SK-N-SH treated with all-trans-retinoic acid at 6 μM for 48 hours (cell line): ENCODE measurements around the gene NHSL2.

ENCODE experiments used
- ARNTL ChIP-seq: fragments of 450-650 bp; formaldehyde crosslinking; IDR thresholded peaks from 2 replicates; pipeline ENCODE4 v1.5.0; 2020; ENCODE audit warnings: low read depth, mild to moderate bottlenecking, moderate library complexity, borderline replicate concordance
- CREB5 ChIP-seq: fragments of 250-450 bp; sonication (Bioruptor Pico); IDR thresholded peaks from 2 replicates; pipeline ENCODE4 v1.5.1; 2020; ENCODE audit warnings: low read depth, mild to moderate bottlenecking, moderate library complexity
- GLIS3 ChIP-seq: fragments of 250-450 bp; sonication (Bioruptor Pico); IDR thresholded peaks from 2 replicates; pipeline ENCODE4 v1.5.0; 2020; ENCODE audit warnings: mild to moderate bottlenecking, moderate library complexity
- ISL1 ChIP-seq: fragments of 250-450 bp; sonication (Bioruptor Pico); IDR thresholded peaks from 2 replicates; pipeline ENCODE4 v2.1.2; 2022; ENCODE audit warnings: mild to moderate bottlenecking, moderate library complexity
- PATZ1 ChIP-seq: fragments of 250-450 bp; sonication (Bioruptor Pico); IDR thresholded peaks from 2 replicates; pipeline ENCODE4 v1.8.0; 2020; ENCODE audit warnings: mild to moderate bottlenecking, moderate library complexity, borderline replicate concordance
- POU6F1 ChIP-seq: fragments of 250-450 bp; sonication (Bioruptor Pico); IDR thresholded peaks from 2 replicates; pipeline ENCODE4 v1.8.0; 2021; ENCODE audit warnings: low read depth, mild to moderate bottlenecking, moderate library complexity, borderline replicate concordance
- PPARA ChIP-seq: fragments of 250-450 bp; sonication (Bioruptor Pico); IDR thresholded peaks from 2 replicates; pipeline ENCODE4 v1.5.0; 2020; ENCODE audit warnings: mild to moderate bottlenecking, borderline replicate concordance
- TCF4 ChIP-seq: fragments of 250-450 bp; sonication (Bioruptor Pico); IDR thresholded peaks from 2 replicates; pipeline ENCODE4 v1.8.0; 2021; ENCODE audit warnings: mild to moderate bottlenecking, moderate library complexity, borderline replicate concordance
- TOX ChIP-seq: fragments of 250-450 bp; sonication (Bioruptor Pico); IDR thresholded peaks from 2 replicates; pipeline ENCODE4 v1.8.0; 2021; ENCODE audit warnings: mild to moderate bottlenecking, moderate library complexity, borderline replicate concordance
- ZC3H10 ChIP-seq: fragments of 250-450 bp; sonication (Bioruptor Pico); IDR thresholded peaks from 2 replicates; pipeline ENCODE4 v1.5.1; 2021; ENCODE audit warnings: mild to moderate bottlenecking, moderate library complexity
- ZFP3 ChIP-seq: fragments of 250-450 bp; sonication (Bioruptor Pico); IDR thresholded peaks from 2 replicates; pipeline ENCODE4 v1.5.0; 2020; ENCODE audit warnings: mild to moderate bottlenecking, moderate library complexity
- ZNF70 ChIP-seq: fragments of 450-650 bp; formaldehyde crosslinking; IDR thresholded peaks from 2 replicates; pipeline ENCODE4 v1.5.0; 2020; ENCODE audit warnings: mild to moderate bottlenecking, moderate library complexity
- ZNF8 ChIP-seq: fragments of 450-650 bp; formaldehyde crosslinking; IDR thresholded peaks from 2 replicates; pipeline ENCODE4 v1.5.0; 2020; ENCODE audit warnings: mild to moderate bottlenecking, moderate library complexity

GRCh38 chrX:72011734-72012133 is 101.1 kb downstream of the NHSL2 start:
- TF ChIP-seq TCF4: no peak
- no peak for TF ChIP-seq PATZ1 (CRISPR knock-in tag)
- TF ChIP-seq POU6F1 (CRISPR knock-in tag): no peak
- TF ChIP-seq ARNTL (CRISPR knock-in tag): no peak
- TF ChIP-seq CREB5 (CRISPR knock-in tag): no peak
- no peak for TF ChIP-seq ISL1 (CRISPR knock-in tag)
- no peak for TF ChIP-seq PPARA (CRISPR knock-in tag)
- TF ChIP-seq ZFP3 (CRISPR knock-in tag): no peak
- no peak for TF ChIP-seq TOX (CRISPR knock-in tag)
- no peak for TF ChIP-seq GLIS3 (CRISPR knock-in tag)
- TF ChIP-seq ZNF8 (CRISPR knock-in tag): no peak
- no peak for TF ChIP-seq ZNF70 (CRISPR knock-in tag)
- no peak for TF ChIP-seq ZC3H10 (CRISPR knock-in tag)
